Mucosa of gallbladder (tissue), 1 donor: Measurements from ENCODE around the gene KIF11. TPM values are rescaled to one million over a fixed set of nuclear protein-coding genes. Genes with fewer than 3 reads are reported as not detected.
"Not testable (repeated sequence)": the region's sequence is repeated elsewhere in the genome, so short reads cannot be mapped to it uniquely, and the experiment has no call there.

Source experiments
- DNase-seq: peaks from one replicate; pipeline ENCODE4 v3.0.0-alpha.2; 2020; ENCODE audit warnings: low spot score
- total RNA-seq: library from RNA; stranded (reverse); gene quantifications from one replicate; pipeline ENCODE4 v1.2.1, GENCODE V29; 2021
- donor health status: DM: no; HTN: no; CAD: no.

The KIF11 gene
- total RNA-seq, 1 donor from 2014 or later = 1.8 TPM

GRCh38 chr10:92590623-92591549 lies 2.0 kb upstream of the KIF11 start:
- DNase-seq = peak; percentile 28

DNA sequence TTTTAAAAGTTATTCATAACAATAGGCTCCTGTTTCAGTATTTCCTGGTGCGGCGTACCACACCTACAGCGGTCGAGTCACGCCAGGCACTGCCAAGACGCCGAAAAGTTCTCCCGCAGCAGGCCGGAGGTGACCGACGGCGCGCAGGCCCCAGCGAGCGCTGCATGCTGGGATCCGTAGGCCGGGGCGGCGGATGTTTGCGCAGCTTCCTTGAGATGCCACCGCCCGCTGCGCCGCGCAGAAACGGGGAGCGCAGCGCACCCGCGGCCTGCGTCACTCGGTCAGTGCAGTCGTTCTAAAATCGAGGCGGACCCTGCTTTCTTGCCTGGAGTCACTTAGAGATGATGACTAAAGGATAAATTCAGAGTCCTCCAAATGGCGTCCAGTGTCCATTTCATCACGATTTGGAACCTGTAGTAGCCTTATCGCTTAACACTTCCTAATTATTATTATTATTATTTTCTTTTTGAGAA lies 1.3 kb upstream of the KIF11 start:
- peak; percentile 94 for DNase-seq

GRCh38 chr10:92593619-92594588 lies 974 bp downstream of the KIF11 start:
- DNase-seq = no peak

DNA sequence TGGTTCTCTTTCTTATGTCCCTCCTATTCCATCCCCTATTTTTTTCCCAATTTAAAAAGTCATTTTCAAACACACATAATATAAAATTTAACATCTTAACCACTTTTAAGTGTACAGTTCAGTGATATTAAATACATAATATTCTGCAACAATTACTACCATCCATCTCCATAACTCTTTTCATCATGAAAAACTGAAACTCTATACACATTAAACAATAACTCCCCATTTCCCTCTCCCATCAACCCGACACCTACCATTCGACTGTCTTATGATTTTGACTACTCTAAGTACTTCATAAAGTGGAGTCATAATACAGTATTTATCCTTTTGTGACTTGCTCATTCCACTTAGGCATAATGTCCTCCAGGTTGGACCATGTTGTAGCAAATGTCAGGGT lies 2.6 kb downstream of the KIF11 start:
- no peak for DNase-seq

DNA sequence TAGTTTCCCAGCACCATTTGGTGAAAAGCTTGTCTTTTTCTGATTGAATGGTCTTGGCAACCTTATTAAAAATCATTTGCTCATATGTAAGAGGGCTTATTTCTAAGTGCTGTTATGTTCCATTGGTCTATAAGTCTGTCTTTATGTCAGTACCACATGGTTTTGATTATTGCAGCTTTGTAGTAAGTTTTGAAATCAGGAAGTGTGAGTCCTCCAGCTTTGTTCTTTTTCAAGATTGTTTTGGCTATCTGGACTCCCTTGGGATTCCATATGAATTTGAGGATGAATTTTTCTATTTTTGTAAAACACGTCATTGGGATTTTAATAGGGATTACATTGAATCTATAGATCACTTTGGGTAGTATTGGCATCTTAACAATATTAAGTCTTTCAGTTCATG lies 5.4 kb downstream of the KIF11 start:
- DNase-seq = no peak

- no peak for DNase-seq
Measured at GRCh38 chr10:92604841-92605240, 11.9 kb downstream of the KIF11 start.

GRCh38 chr10:92615515-92615914 lies 22.6 kb downstream of the KIF11 start:
- DNase-seq = no peak

DNA sequence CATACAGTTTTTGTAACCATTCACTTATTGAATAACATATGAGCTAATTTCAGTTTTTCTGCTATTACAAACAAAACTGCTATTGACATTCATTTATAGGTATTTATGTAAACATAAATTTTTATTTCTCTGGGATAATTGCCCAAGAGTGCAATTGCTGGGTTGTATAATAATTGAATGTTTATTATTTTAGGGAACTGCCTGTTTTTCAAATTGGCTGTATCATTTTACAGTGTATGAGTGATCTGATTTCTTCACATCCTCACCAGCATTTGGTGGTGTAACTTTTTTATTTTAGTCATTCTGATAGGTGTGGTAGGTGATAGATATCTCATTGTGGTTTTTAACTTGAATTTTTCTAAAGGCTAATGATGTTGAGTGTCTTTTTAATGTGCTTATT lies 26.4 kb downstream of the KIF11 start:
- DNase-seq = no peak

GRCh38 chr10:92627845-92628480 lies 35.0 kb downstream of the KIF11 start:
- DNase-seq = no peak

DNA sequence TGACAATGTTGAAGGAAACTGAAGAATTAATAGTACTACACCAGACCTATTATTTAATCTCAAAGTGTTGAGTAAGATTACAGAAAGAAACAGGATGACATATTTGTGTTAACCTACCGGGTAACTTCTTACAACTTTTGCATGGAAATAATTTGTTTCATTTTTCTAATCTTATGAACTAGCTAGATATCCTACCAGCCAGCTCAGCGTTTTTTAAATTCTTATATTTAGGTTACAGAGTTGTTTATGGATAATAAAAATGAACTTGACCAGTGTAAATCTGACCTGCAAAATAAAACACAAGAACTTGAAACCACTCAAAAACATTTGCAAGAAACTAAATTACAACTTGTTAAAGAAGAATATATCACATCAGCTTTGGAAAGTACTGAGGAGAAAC lies 37.0 kb downstream of the KIF11 start:
- no peak for DNase-seq

DNA sequence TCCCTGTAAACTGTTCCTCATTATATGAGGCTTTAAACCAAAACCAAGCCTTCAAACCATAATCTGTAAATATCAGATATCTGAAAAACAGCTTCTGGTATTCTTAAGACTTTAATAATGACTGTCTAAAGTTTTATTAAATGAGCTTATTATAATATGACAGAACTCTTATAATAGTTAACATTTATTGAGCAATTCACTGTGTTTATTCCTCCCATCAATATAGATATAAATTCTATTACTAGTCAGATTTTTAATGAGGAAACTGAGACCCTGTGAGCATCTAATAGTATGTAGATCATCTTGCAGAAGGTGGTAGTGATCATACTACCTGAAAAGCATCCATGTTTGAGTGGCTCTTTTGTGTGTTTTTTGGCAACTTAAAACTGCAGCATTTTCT lies 45.1 kb downstream of the KIF11 start:
- no peak for DNase-seq

DNA sequence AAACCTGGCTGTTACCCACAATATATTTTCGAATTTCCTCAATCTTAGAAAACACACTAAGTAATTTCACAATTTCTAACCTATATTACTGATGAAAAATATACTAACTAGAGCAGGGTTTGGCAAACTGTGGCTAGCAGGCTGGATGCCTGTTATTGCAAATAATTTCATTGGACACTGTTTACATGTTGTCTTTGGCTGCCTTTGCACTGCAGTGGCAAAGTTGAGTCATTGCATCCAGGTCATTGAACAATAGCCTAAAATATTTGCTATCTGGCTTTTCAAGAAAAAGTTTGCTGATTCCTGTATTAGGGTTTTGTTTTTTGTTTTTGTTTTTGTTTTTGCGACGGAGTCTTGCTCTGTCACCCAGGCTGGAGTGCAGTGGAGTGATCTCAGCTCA lies 47.2 kb downstream of the KIF11 start:
- DNase-seq = no peak

GRCh38 chr10:92641492-92641891 lies 48.6 kb downstream of the KIF11 start:
- DNase-seq = no peak

- no peak for DNase-seq
Measured at GRCh38 chr10:92644921-92645320, 52.0 kb downstream of the KIF11 start.

DNA sequence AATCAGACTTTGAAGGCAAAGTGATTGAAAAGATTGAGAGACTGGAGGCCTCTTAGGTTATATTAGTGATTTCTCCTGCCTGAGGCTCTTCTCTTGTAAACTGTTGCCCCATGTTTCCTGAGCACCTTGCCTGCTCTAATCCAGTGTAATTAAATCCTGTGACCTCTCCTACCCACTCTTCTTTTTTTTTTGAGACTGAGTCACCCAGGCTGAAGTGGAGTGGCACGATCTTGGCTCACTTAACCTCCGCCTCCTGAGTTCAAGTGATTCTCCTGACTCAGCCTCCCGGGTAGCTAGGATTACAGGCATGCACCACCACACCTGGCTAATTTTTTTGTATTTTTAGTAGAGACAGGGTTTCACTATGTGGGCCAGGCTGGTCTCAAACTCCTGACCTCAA lies 57.9 kb downstream of the KIF11 start:
- DNase-seq = not testable (repeated sequence)

- DNase-seq = no peak
Measured at GRCh38 chr10:92655426-92655825, 62.5 kb downstream of the KIF11 start.

GRCh38 chr10:92656266-92656961 lies 63.5 kb downstream of the KIF11 start:
- no peak for DNase-seq

DNA sequence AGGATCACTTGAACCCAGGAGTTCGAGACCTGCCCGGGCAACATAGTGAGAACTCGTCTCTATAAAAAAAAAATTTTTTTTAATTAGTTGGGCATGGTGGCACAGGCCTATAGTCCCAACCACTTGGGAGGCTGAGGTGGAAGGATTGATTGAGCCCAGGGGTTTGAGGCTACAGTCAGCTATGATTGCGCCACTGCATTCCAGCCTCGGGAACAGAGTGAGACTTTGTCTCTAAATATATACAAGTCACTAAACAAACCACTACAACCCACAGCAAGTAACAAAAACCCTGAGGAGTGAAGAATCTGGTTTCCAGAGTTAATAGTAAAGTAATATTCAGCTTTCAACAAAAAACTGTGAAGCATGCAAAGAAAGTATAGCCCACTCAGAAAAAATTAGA lies 64.1 kb downstream of the KIF11 start:
- DNase-seq = no peak

DNA sequence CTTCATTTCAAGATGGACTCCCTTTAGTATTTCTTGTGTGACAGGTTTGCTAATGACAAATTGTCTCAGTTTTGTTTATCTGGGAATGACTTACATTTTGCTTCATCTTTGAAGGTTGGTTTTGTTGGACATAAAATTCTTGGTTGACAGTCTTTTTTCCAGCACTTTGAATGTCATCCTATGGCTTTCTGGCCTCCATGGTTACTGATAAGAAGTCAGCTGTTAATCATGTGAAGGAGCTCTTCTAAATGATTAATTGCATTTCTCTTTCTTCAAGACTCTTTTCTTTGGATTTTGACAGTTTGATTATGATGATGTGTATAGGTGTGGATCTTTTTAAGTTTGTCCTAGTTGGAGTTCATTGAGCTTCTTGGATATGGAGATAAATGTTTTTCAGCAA lies 69.9 kb downstream of the KIF11 start:
- DNase-seq = no peak

- no peak for DNase-seq
Measured at GRCh38 chr10:92664322-92664721, 71.4 kb downstream of the KIF11 start.

- no peak for DNase-seq
Measured at GRCh38 chr10:92667078-92667477, 74.1 kb downstream of the KIF11 start.
